ENCODE data around the gene OR2T8. TPM values are rescaled to one million over a fixed set of nuclear protein-coding genes. Genes with fewer than 3 reads are reported as not detected.

The OR2T8 gene
- total RNA-seq, 1 experiment from 2014 or later = not detected

DNA sequence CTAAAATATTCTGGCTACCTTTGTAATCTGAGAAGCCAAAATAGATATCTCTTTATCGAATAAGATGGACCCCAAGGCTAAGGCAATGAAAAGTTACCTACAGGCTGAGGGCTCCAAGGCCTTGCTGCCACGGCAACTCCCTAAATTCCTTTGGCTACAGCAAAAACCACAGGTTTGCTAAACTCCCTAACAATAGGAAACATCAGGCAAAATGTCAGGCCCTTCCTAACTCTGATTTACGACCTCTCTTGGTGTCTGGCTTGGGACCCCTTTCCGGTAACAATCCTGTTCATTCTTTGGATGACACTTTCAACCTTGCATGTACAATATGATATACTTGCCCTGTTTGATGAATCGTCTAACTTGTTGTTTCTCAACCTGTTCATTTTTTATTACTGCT, 11.3 kb upstream of the OR2T8 start:
- Histone ChIP-seq H4K8ac (replicated peaks; ENCODE audit: insufficient read length, low read depth, low read length) (no peak overlapping the region), H3K9ac (ENCODE audit: extremely low read depth, insufficient read length, low read length) (no peak overlapping the region), H3K23me2 (ENCODE audit: insufficient read length, low read depth, low read length, poor library complexity, severe bottlenecking) (no peaks in the 10 kb centered on the region), H2AFZ (ENCODE audit: low read length) (no peak overlapping the region), H2BK12ac (ENCODE audit: insufficient read length, low read depth, low read length) (no peak overlapping the region), H2AK5ac (ENCODE audit: insufficient read length, low read length) (no peak overlapping the region), H3K14ac (ENCODE audit: insufficient read depth, low read length) (no peak overlapping the region), H4K20me1 (ENCODE audit: control insufficient read depth, insufficient read depth, insufficient read length) (no peaks in the 10 kb centered on the region), H3T11ph (ENCODE audit: low read length) (no peak overlapping the region), H3K27me3 (ENCODE audit: insufficient read depth, low read length) (no peaks in the 10 kb centered on the region), H3K4me2 (ENCODE audit: insufficient read depth, insufficient read length, low read length) (no peak overlapping the region), H3K4ac (ENCODE audit: low read depth, low read length) (no peak overlapping the region), H3K23ac (ENCODE audit: insufficient read length, low read depth, low read length) (no peak overlapping the region), H2BK5ac (ENCODE audit: insufficient read length, low read length) (no peak overlapping the region), H3K79me2 (ENCODE audit: insufficient read depth, low read length) (no peaks in the 10 kb centered on the region), H4K5ac (ENCODE audit: insufficient read length, low read depth, low read length) (no peak overlapping the region), H3K18ac (ENCODE audit: insufficient read length, low read depth, low read length) (no peak overlapping the region), H3K27ac (ENCODE audit: insufficient read length, low read depth, low read length) (no peak overlapping the region), H2BK15ac (ENCODE audit: low read depth, low read length) (no peak overlapping the region), H3K9me3 (ENCODE audit: control insufficient read depth, low read depth, low read length) (no peaks in the 10 kb centered on the region), H3K56ac (ENCODE audit: insufficient read length, low read depth, low read length) (no peak overlapping the region), H3K79me1 (ENCODE audit: insufficient read depth, low read depth, low read length, poor library complexity, severe bottlenecking) (no peaks in the 10 kb centered on the region), H2BK20ac (ENCODE audit: low read depth, low read length, poor library complexity, severe bottlenecking) (no peak overlapping the region), H4K91ac (ENCODE audit: insufficient read length, low read depth, low read length) (no peak overlapping the region), H3K4me1 (ENCODE audit: insufficient read depth, low read length) (no peaks in the 10 kb centered on the region; the same call in 1 of the 2 replicates), H2BK120ac (ENCODE audit: low read depth, low read length, poor library complexity, severe bottlenecking) (no peak overlapping the region)
- peaks cover 80 to 85% of the 10 kb centered on the region in 2 experiments for H3K9me3 Mint-ChIP-seq
- no peak overlapping the region for H3K4me3 Mint-ChIP-seq
- DNase-seq = no peak
- no peak overlapping the region for H3K27ac Mint-ChIP-seq
- H3K4me1 Mint-ChIP-seq = peaks cover 20 to 22% of the 10 kb centered on the region in 2 experiments
- no peak for TF ChIP-seq CTCF (conservative IDR thresholded peaks at IDR 0.05)
- no peaks in the 10 kb centered on the region; the same call in 1 of the 2 replicates for H3K27me3 Mint-ChIP-seq (ENCODE audit: low read depth)
- peaks cover 9 to 34% (median 15%) of the 10 kb centered on the region in 3 experiments for H3K36me3 Mint-ChIP-seq (ENCODE audit: insufficient read depth in 1 of 3, low read depth in 3 of 3)
- no CpG with 5 or more reads among the region's 5 CpGs for WGBS (ENCODE audit: extremely low coverage, insufficient read length, low lambda C conversion rate)
